HepG2 (cell line): ENCODE measurements around the gene SYPL1. TPM values are rescaled to one million over a fixed set of nuclear protein-coding genes. Genes with fewer than 3 reads are reported as not detected.

Experiments
- BCL3 ChIP-seq: sonication (generic); formaldehyde crosslinking; IDR thresholded peaks from 2 replicates; pipeline ENCODE4 v1.5.1; 2020; ENCODE audit warnings: mild to moderate bottlenecking, missing genetic modification reagents, moderate library complexity
- CBX5 ChIP-seq: sonication (generic); formaldehyde crosslinking; IDR thresholded peaks from 2 replicates; pipeline ENCODE4 v1.4.0; 2020; ENCODE audit warnings: missing genetic modification reagents, borderline replicate concordance
- HNF1B ChIP-seq: sonication (generic); formaldehyde crosslinking; IDR thresholded peaks from 2 replicates; pipeline ENCODE4 v1.5.1; 2020; ENCODE audit warnings: mild to moderate bottlenecking, moderate library complexity, missing genetic modification reagents
- PHF20 ChIP-seq: sonication (generic); formaldehyde crosslinking; IDR thresholded peaks from 2 replicates; pipeline ENCODE4 v1.5.0; 2020; ENCODE audit warnings: mild to moderate bottlenecking, missing genetic modification reagents
- RXRB ChIP-seq: IDR thresholded peaks from 2 replicates; pipeline ENCODE4 v1.6.1; 2016; ENCODE audit warnings: borderline replicate concordance, missing genetic modification reagents, missing compliant biosample characterization
- SALL2 ChIP-seq: sonication (generic); formaldehyde crosslinking; IDR thresholded peaks from 2 replicates; pipeline ENCODE4 v1.8.1; 2023; ENCODE audit warnings: mild to moderate bottlenecking, missing genetic modification reagents, inconsistent platforms
- SAP130 ChIP-seq: IDR thresholded peaks from 2 replicates; pipeline ENCODE4 v1.6.1; 2016; ENCODE audit warnings: low read depth
- SIN3A ChIP-seq: IDR thresholded peaks from 2 replicates; pipeline ENCODE4 v1.6.1; 2011; ENCODE audit warnings: low read depth, mild to moderate bottlenecking, control low read depth, low read length, borderline replicate concordance
- SMC3 ChIP-seq: IDR thresholded peaks from 2 replicates; pipeline ENCODE4 v1.6.1; 2011; ENCODE audit warnings: low read length, improper control_type of control experiment
- TCF7L2 ChIP-seq: IDR thresholded peaks from 2 replicates; pipeline ENCODE4 v1.6.1; 2011; ENCODE audit warnings: mild to moderate bottlenecking, low read depth, low read length, moderate library complexity
- TFDP2 ChIP-seq: sonication (generic); formaldehyde crosslinking; IDR thresholded peaks from 2 replicates; pipeline ENCODE4 v1.4.0; 2020; ENCODE audit warnings: missing genetic modification reagents
- THAP7 ChIP-seq: sonication (generic); formaldehyde crosslinking; IDR thresholded peaks from 2 replicates; pipeline ENCODE4 v1.8.1; 2023; ENCODE audit warnings: mild to moderate bottlenecking, missing genetic modification reagents
- ZNF510 ChIP-seq: sonication (generic); formaldehyde crosslinking; IDR thresholded peaks from 2 replicates; pipeline ENCODE4 v1.4.0; 2020; ENCODE audit warnings: low read depth, mild to moderate bottlenecking, missing genetic modification reagents
- ZNF703 ChIP-seq: sonication (generic); formaldehyde crosslinking; IDR thresholded peaks from 2 replicates; pipeline ENCODE4 v1.5.1; 2020; ENCODE audit warnings: missing genetic modification reagents, mild to moderate bottlenecking, moderate library complexity, borderline replicate concordance
- ZNF704 ChIP-seq: sonication (generic); formaldehyde crosslinking; IDR thresholded peaks from 2 replicates; pipeline ENCODE4 v1.8.1; 2023; ENCODE audit warnings: mild to moderate bottlenecking, inconsistent platforms, moderate library complexity, missing genetic modification reagents, borderline replicate concordance
- ZNF75D ChIP-seq: sonication (generic); formaldehyde crosslinking; IDR thresholded peaks from 2 replicates; pipeline ENCODE4 v1.8.1; 2023; ENCODE audit warnings: missing genetic modification reagents, mild to moderate bottlenecking, borderline replicate concordance
- ZNF788 ChIP-seq: sonication (generic); formaldehyde crosslinking; IDR thresholded peaks from 2 replicates; pipeline ENCODE4 v1.5.0; 2020; ENCODE audit warnings: mild to moderate bottlenecking, missing genetic modification reagents, borderline replicate concordance
- polyA plus RNA-seq, 8 experiments: library from polyadenylated mRNA; depleted of rRNA in 3 of 8; stranded (reverse) in 7 of 8; unstranded in 1 of 8; fragments of >200 nt; fragmentation: Illumina TruSeq in 4 of 8; extraction: Trizol in 4 of 8; gene quantifications; 2 replicates each; pipeline versions ENCODE4 v1.2.1 to v1.2.3, GENCODE V29; 2011 to 2016; ENCODE audit warnings: low read depth in 4 of 8, missing spikeins in 1 of 8, mixed read lengths in 1 of 8; ENCODE audit not compliant: insufficient read depth in 1 of 8
- total RNA-seq, 5 experiments: library from RNA; depleted of rRNA; stranded (reverse); fragments of >200 nt; fragmentation: Illumina TruSeq; extraction: Trizol; gene quantifications; 2 replicates each; pipeline ENCODE4 v1.2.3, GENCODE V29; 2016; ENCODE audit warnings: low read depth in 1 of 5
- TF ChIP-seq, protein P1 (sequence below): sonication (generic); formaldehyde crosslinking; IDR thresholded peaks from 2 replicates; pipeline ENCODE4 v1.4.0; 2020; ENCODE audit warnings: missing genetic modification reagents, borderline replicate concordance

The SYPL1 gene
- total and polyA plus RNA-seq, 2 of the 13 experiments (the other 11 are each of a cell fraction or from before 2014, with no cell fraction given) = 27.5 to 40.2 TPM

DNA sequence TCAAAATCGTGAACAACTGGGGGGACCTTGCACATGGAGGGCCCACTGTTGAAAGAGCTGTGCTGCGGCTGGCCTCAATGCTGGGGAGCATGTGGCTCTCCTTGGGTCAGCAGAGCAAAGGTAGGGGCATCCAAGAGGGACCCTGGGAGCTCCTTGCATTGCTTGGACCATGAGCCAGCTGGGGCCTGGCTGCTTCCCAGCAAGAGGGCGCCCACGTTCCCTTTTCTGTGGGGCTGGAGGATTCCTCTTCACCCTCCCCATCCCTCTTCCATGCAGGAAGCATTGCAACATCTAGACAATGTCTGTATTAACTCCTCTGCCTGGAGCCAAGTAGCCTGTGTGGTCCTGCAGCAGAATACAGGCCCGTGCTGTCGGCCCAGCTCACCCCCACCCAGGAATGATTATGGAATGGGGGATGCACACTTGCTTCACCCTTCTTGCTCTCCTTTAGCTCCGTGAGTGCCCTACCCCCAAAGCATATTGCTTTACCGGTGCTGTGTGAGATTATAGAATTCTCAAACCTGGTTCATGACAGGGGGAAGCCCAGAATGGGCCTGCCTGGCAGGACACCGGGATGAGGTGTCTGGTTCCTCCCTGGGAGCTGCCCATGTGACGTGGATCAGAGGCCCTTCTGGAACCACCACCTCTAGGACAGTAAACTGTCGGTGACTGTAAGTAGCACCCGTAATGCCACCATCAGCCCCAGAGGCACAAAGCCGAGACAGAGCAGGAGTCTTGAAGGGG, 61.9 kb downstream of the SYPL1 start (continued):
- TF ChIP-seq TFDP2 (CRISPR knock-in tag) (no peak), SIN3A (no peak), ZNF704 (CRISPR knock-in tag) (no peak), CBX5 (peak; percentile 39; the same call in 1 of the 2 replicates), PHF20 (CRISPR knock-in tag) (no peak), SAP130 (CRISPR knock-in tag) (peak; percentile 22; the same call in 1 of the 2 replicates), RXRB (CRISPR knock-in tag) (peak; percentile 39; the same call in 1 of the 2 replicates), BCL3 (CRISPR knock-in tag) (no peak), SALL2 (CRISPR knock-in tag) (peak; percentile 23; the same call in 1 of the 2 replicates), ZNF75D (CRISPR knock-in tag) (no peak), HNF1B (CRISPR knock-in tag) (0 out of 2 replicates have a peak, but pooled peaks have one; percentile 28), ZNF510 (no peak), TCF7L2 (no peak), ZNF703 (CRISPR knock-in tag) (no peak), SMC3 (no peak), THAP7 (0 out of 2 replicates have a peak, but pooled peaks have one; percentile 21), ZNF788 (CRISPR knock-in tag) (peak; percentile 48; the same call in 1 of the 2 replicates)
- TF ChIP-seq, protein P1, sequence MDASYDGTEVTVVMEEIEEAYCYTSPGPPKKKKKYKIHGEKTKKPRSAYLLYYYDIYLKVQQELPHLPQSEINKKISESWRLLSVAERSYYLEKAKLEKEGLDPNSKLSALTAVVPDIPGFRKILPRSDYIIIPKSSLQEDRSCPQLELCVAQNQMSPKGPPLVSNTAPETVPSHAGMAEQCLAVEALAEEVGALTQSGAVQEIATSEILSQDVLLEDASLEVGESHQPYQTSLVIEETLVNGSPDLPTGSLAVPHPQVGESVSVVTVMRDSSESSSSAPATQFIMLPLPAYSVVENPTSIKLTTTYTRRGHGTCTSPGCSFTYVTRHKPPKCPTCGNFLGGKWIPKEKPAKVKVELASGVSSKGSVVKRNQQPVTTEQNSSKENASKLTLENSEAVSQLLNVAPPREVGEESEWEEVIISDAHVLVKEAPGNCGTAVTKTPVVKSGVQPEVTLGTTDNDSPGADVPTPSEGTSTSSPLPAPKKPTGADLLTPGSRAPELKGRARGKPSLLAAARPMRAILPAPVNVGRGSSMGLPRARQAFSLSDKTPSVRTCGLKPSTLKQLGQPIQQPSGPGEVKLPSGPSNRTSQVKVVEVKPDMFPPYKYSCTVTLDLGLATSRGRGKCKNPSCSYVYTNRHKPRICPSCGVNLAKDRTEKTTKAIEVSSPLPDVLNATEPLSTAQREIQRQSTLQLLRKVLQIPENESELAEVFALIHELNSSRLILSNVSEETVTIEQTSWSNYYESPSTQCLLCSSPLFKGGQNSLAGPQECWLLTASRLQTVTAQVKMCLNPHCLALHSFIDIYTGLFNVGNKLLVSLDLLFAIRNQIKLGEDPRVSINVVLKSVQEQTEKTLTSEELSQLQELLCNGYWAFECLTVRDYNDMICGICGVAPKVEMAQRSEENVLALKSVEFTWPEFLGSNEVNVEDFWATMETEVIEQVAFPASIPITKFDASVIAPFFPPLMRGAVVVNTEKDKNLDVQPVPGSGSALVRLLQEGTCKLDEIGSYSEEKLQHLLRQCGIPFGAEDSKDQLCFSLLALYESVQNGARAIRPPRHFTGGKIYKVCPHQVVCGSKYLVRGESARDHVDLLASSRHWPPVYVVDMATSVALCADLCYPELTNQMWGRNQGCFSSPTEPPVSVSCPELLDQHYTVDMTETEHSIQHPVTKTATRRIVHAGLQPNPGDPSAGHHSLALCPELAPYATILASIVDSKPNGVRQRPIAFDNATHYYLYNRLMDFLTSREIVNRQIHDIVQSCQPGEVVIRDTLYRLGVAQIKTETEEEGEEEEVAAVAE (CRISPR knock-in tag) = no peak
